GM18868 (cell line): ENCODE results near the gene ZNF70.

Experiments used
- ATAC-seq: cut with Tn5 transposase; IDR thresholded peaks from one replicate; pipeline ENCODE4 v1.9.1; 2021; ENCODE audit warnings: mild to moderate bottlenecking, moderate library complexity; ENCODE audit not compliant: unreplicated experiment

Gene ZNF70

GRCh38 chr22:23750714-23751440 lies at the start of gene ZNF70:
Gene ZNF70 (minus strand): TSS chr22:23751112. CDS start chr22:23745140, 5,972 bp downstream.
- ATAC-seq = peak; percentile 76

- no peak for ATAC-seq
These were observed 45.5 kb upstream of the ZNF70 start for GRCh38 chr22:23796461-23796860.

GRCh38 chr22:23793326-23793725 lies 42.4 kb upstream of the ZNF70 start:
- no peak for ATAC-seq

- no peak for ATAC-seq
These were observed 41.1 kb upstream of the ZNF70 start for GRCh38 chr22:23791738-23792645.

GRCh38 chr22:23790819-23791737 lies 40.2 kb upstream of the ZNF70 start:
- no peak for ATAC-seq

- ATAC-seq = no peak
These were observed 38.7 kb upstream of the ZNF70 start for GRCh38 chr22:23789638-23790037.

- no peak for ATAC-seq
These were observed 38.2 kb upstream of the ZNF70 start for GRCh38 chr22:23789121-23789520.

GRCh38 chr22:23787910-23788309 lies 37.0 kb upstream of the ZNF70 start:
- no peak for ATAC-seq

- peak; percentile 17 for ATAC-seq
These were observed 36.6 kb upstream of the ZNF70 start for GRCh38 chr22:23787600-23787896.

- ATAC-seq = peak; percentile 75
These were observed 36.1 kb upstream of the ZNF70 start, which contains the start of gene SMARCB1 for GRCh38 chr22:23786752-23787599. Gene SMARCB1 (plus strand): TSS chr22:23786966. CDS start chr22:23787170, 204 bp downstream.

- no peak for ATAC-seq
These were observed 35.4 kb upstream of the ZNF70 start for GRCh38 chr22:23786261-23786710.

GRCh38 chr22:23784215-23784732 lies 33.4 kb upstream of the ZNF70 start:
- no peak for ATAC-seq

GRCh38 chr22:23783265-23784150 lies 32.6 kb upstream of the ZNF70 start:
- no peak for ATAC-seq

- ATAC-seq = no peak
These were observed 31.8 kb upstream of the ZNF70 start for GRCh38 chr22:23782703-23783102.

- ATAC-seq = no peak
These were observed 31.3 kb upstream of the ZNF70 start for GRCh38 chr22:23782252-23782651.

- ATAC-seq = no peak
These were observed 30.7 kb upstream of the ZNF70 start for GRCh38 chr22:23781511-23782183.

- no peak for ATAC-seq
These were observed 30.2 kb upstream of the ZNF70 start for GRCh38 chr22:23781065-23781464.

- no peak for ATAC-seq
These were observed 29.3 kb upstream of the ZNF70 start for GRCh38 chr22:23780146-23780748.
